CD8-positive, alpha-beta memory T cell (primary cell): Measurements from ENCODE around the gene SAE1. TPM values are rescaled to one million over a fixed set of nuclear protein-coding genes. Genes with fewer than 3 reads are reported as not detected.
"Not testable (repeated sequence)": the region's sequence is repeated elsewhere in the genome, so short reads cannot be mapped to it uniquely, and the experiment has no call there.

Experiments used
- CTCF ChIA-PET: fragments of 350-600 bp; sonication (Branson Sonifier 250); formaldehyde crosslinking; loops from one replicate; lab custom pipeline; 2021; ENCODE audit warnings: antibody characterized with exemption; lab: Charles Lee
- POLR2A ChIA-PET: fragments of 350-600 bp; sonication (Branson Sonifier 250); formaldehyde crosslinking; loops from one replicate; lab custom pipeline; 2021; ENCODE audit warnings: antibody characterized with exemption; lab: Charles Lee
- DNase-seq, 5 donors: peaks; one replicate each; pipeline versions ENCODE4 v3.0.0 to v3.0.0-alpha.2; 2020 to 2022; ENCODE audit warnings: mixed read lengths in 1 of 5
- H3K27ac ChIP-seq: one replicate; pipeline ENCODE4 v1.7.0; 2013; ENCODE audit warnings: low read depth, mild to moderate bottlenecking, low read length, moderate library complexity
- H3K27me3 ChIP-seq: 2 replicates; pipeline ENCODE4 v1.7.0; 2013; ENCODE audit warnings: low read length, mild to moderate bottlenecking; ENCODE audit not compliant: insufficient read depth, poor library complexity, severe bottlenecking
- H3K36me3 ChIP-seq: 2 replicates; pipeline ENCODE4 v1.7.0; 2013; ENCODE audit warnings: mild to moderate bottlenecking, low read length, moderate library complexity; ENCODE audit not compliant: insufficient read depth
- H3K4me1 ChIP-seq: 2 replicates; pipeline ENCODE4 v1.7.0; 2013; ENCODE audit warnings: mild to moderate bottlenecking, low read length, moderate library complexity; ENCODE audit not compliant: insufficient read depth
- H3K4me3 ChIP-seq: 2 replicates; pipeline ENCODE4 v1.7.0; 2013; ENCODE audit warnings: mild to moderate bottlenecking, low read length
- H3K9me3 ChIP-seq: 2 replicates; pipeline ENCODE4 v1.7.0; 2013; ENCODE audit warnings: mild to moderate bottlenecking, low read length
- H3K27ac Mint-ChIP-seq, 8 donors: one replicate each; pipeline ENCODE4 v1.8.0; 2020 to 2021; ENCODE audit warnings: mixed read lengths in 8 of 8, mild to moderate bottlenecking in 6 of 8, inconsistent platforms in 3 of 8, moderate library complexity in 3 of 8
- H3K27me3 Mint-ChIP-seq, 2 donors: one replicate each; pipeline ENCODE4 v1.8.0; 2020 to 2021; ENCODE audit warnings: mixed read lengths in 2 of 2, mild to moderate bottlenecking in 1 of 2, moderate library complexity in 1 of 2
- H3K36me3 Mint-ChIP-seq, 3 donors: one replicate each; pipeline ENCODE4 v1.8.0; 2020 to 2021; ENCODE audit warnings: mixed read lengths in 3 of 3, inconsistent platforms in 1 of 3, mild to moderate bottlenecking in 1 of 3
- H3K4me1 Mint-ChIP-seq, 3 donors: one replicate each; pipeline ENCODE4 v1.8.0; 2020 to 2021; ENCODE audit warnings: mixed read lengths in 3 of 3, inconsistent platforms in 1 of 3, mild to moderate bottlenecking in 1 of 3
- H3K4me3 Mint-ChIP-seq, 7 donors: one replicate each; pipeline ENCODE4 v1.8.0; 2020 to 2021; ENCODE audit warnings: mixed read lengths in 7 of 7, mild to moderate bottlenecking in 6 of 7, moderate library complexity in 4 of 7, inconsistent platforms in 2 of 7
- H3K9me3 Mint-ChIP-seq, 5 donors: one replicate each; pipeline ENCODE4 v1.8.0; 2020 to 2022; ENCODE audit warnings: mixed read lengths in 5 of 5, mild to moderate bottlenecking in 3 of 5, moderate library complexity in 2 of 5, inconsistent platforms in 1 of 5
- polyA plus RNA-seq: library from polyadenylated mRNA; unstranded; fragments of 300-500 nt; fragmentation: Illumina TruSeq; gene quantifications from one replicate; pipeline ENCODE4 v1.2.3, GENCODE V29; 2021
- total RNA-seq, 2 experiments: library from RNA; stranded (reverse); gene quantifications; one replicate each; pipeline ENCODE4 v1.2.3, GENCODE V29; 2021

Gene SAE1
- total and polyA plus RNA-seq, 3 experiments from 2014 or later = 107 to 172 (median 167) TPM

- Mint-ChIP-seq H3K27ac (peak overlapping the region in 7 of 8 donors; percentile 44 to 93 (median 92)), H3K27me3 (peaks cover 0 to 1% of the 10 kb centered on the region in 2 donors), H3K4me3 (peak overlapping the region; percentile 57 to 89 (median 77)), H3K9me3 (no peaks in the 10 kb centered on the region), H3K36me3 (no peaks in the 10 kb centered on the region), H3K4me1 (peaks cover 12 to 33% (median 32%) of the 10 kb centered on the region in 3 donors)
- ChIA-PET CTCF (interaction anchor here (1.1 to 10.5 kb wide), 14 partner anchors 10 to 196 kb away, joined by 4 to 342 read pairs (median 22); partner anchors contain the start of genes CCDC9 and ZC3H4), POLR2A (interaction anchor here (0.9 to 2.5 kb wide), 12 partner anchors 11 to 131 kb away, joined by 3 to 77 read pairs (median 14); partner anchors contain the start of genes CCDC9, INAFM1 and ZC3H4)
- peak overlapping the region; percentile 64 for H3K4me3 ChIP-seq
- DNase-seq = no peak
- H3K4me1 ChIP-seq = peaks cover 46% of the 10 kb centered on the region
- peak overlapping the region; percentile 63 for H3K27ac ChIP-seq
- no peaks in the 10 kb centered on the region for H3K9me3 ChIP-seq
- no peaks in the 10 kb centered on the region for H3K27me3 ChIP-seq
- H3K36me3 ChIP-seq = no peaks in the 10 kb centered on the region
Observed at GRCh38 chr19:47243364-47243775, 112.7 kb downstream of the SAE1 start.

GRCh38 chr19:47243776-47244547 is 113.3 kb downstream of the SAE1 start:
- peak overlapping the region; percentile 64 for H3K4me3 ChIP-seq
- ChIA-PET CTCF (interaction anchor here (0.7 to 10.5 kb wide), 42 partner anchors 10 to 393 kb away, joined by 3 to 342 read pairs (median 5); partner anchors contain the start of genes AP2S1, CCDC9, DHX34 and INAFM1), POLR2A (interaction anchor here (0.5 to 2.5 kb wide), 24 partner anchors 10 to 1279 kb away, joined by 3 to 77 read pairs (median 6); partner anchors contain the start of genes CCDC9, INAFM1, SAE1 and ZC3H4)
- peaks cover 9 to 29% (median 29%) of the 10 kb centered on the region in 3 donors for H3K4me1 Mint-ChIP-seq
- H3K27ac Mint-ChIP-seq = peak overlapping the region in 7 of 8 donors; percentile 44 to 93 (median 92)
- H3K4me1 ChIP-seq = peaks cover 43% of the 10 kb centered on the region
- H3K27ac ChIP-seq = peak overlapping the region; percentile 63
- H3K36me3 ChIP-seq = no peaks in the 10 kb centered on the region
- no peaks in the 10 kb centered on the region for H3K9me3 Mint-ChIP-seq
- DNase-seq = peak; percentile 83 to 91 (median 88)
- no peaks in the 10 kb centered on the region for H3K9me3 ChIP-seq
- H3K27me3 ChIP-seq = no peaks in the 10 kb centered on the region
- H3K27me3 Mint-ChIP-seq = peaks cover 0 to 1% of the 10 kb centered on the region in 2 donors
- H3K36me3 Mint-ChIP-seq = no peaks in the 10 kb centered on the region
- peak overlapping the region; percentile 57 to 89 (median 77) for H3K4me3 Mint-ChIP-seq

- Histone ChIP-seq H3K4me1 (peaks cover 15% of the 10 kb centered on the region), H3K36me3 (no peaks in the 10 kb centered on the region), H3K27me3 (no peaks in the 10 kb centered on the region), H3K27ac (no peak overlapping the region), H3K4me3 (no peak overlapping the region), H3K9me3 (no peaks in the 10 kb centered on the region)
- peak overlapping the region in 3 of 8 donors; percentile 35 to 78 (median 58) for H3K27ac Mint-ChIP-seq
- peak overlapping the region in 1 of 7 donors; percentile 38 for H3K4me3 Mint-ChIP-seq
- H3K27me3 Mint-ChIP-seq = peaks cover 0 to 1% of the 10 kb centered on the region in 2 donors
- DNase-seq = peak; percentile 61 to 79 (median 71)
- H3K9me3 Mint-ChIP-seq = no peaks in the 10 kb centered on the region
- ChIA-PET POLR2A (interaction anchor here (1.3 to 2.1 kb wide), 2 partner anchors 9 to 21 kb away, joined by 3 to 9 read pairs; partner anchors contain the start of gene CCDC9), CTCF (interaction anchor here (0.7 to 10.5 kb wide), 29 partner anchors 8 to 222 kb away, joined by 3 to 342 read pairs (median 5); partner anchors contain the start of genes CCDC9, INAFM1 and SAE1)
- peaks cover 5 to 23% (median 16%) of the 10 kb centered on the region in 3 donors for H3K4me1 Mint-ChIP-seq
- H3K36me3 Mint-ChIP-seq = no peaks in the 10 kb centered on the region
Observed at GRCh38 chr19:47247308-47247990, 116.8 kb downstream of the SAE1 start.

- H3K27ac Mint-ChIP-seq = peak overlapping the region in 2 of 8 donors; percentile 11 to 94
- H3K9me3 ChIP-seq, H3K9me3 Mint-ChIP-seq, POLR2A ChIA-PET, H3K27ac ChIP-seq, H3K4me3 ChIP-seq, DNase-seq, H3K27me3 ChIP-seq, H3K36me3 ChIP-seq, H3K27me3 Mint-ChIP-seq: not testable (repeated sequence)
- peak overlapping the region in 1 of 7 donors; percentile 78 for H3K4me3 Mint-ChIP-seq
- peaks cover 12% of the 10 kb centered on the region for H3K4me1 ChIP-seq
- H3K36me3 Mint-ChIP-seq = peaks cover 0 to 12% (median 3%) of the 10 kb centered on the region in 3 donors
- CTCF ChIA-PET = interaction anchor here (0.7 to 2.9 kb wide), 3 partner anchors 9 to 103 kb away, joined by 3 to 24 read pairs (median 3); no protein-coding TSS in a partner anchor
- H3K4me1 Mint-ChIP-seq = peaks cover 13 to 22% (median 17%) of the 10 kb centered on the region in 3 donors
Observed at GRCh38 chr19:47253016-47253415, 122.4 kb downstream of the SAE1 start.

GRCh38 chr19:47253467-47253881 is 122.8 kb downstream of the SAE1 start:
- ChIA-PET POLR2A (interaction anchor here (1.2 kb wide), 1 partner anchor 10 kb away, joined by 3 read pairs; no protein-coding TSS in a partner anchor), CTCF (interaction anchor here (0.7 to 2.9 kb wide), 3 partner anchors 9 to 104 kb away, joined by 3 to 24 read pairs (median 3); no protein-coding TSS in a partner anchor)
- Histone ChIP-seq H3K9me3 (no peaks in the 10 kb centered on the region), H3K27ac (no peak overlapping the region), H3K27me3 (no peaks in the 10 kb centered on the region), H3K36me3 (peaks cover 2% of the 10 kb centered on the region), H3K4me3 (no peak overlapping the region), H3K4me1 (peaks cover 17% of the 10 kb centered on the region)
- H3K9me3 Mint-ChIP-seq = no peaks in the 10 kb centered on the region
- H3K27ac Mint-ChIP-seq = peak overlapping the region in 3 of 8 donors; percentile 11 to 94 (median 32)
- peaks cover 0 to 16% (median 3%) of the 10 kb centered on the region in 3 donors for H3K36me3 Mint-ChIP-seq
- peaks cover 0 to 1% of the 10 kb centered on the region in 2 donors for H3K27me3 Mint-ChIP-seq
- peaks cover 17 to 26% (median 20%) of the 10 kb centered on the region in 3 donors for H3K4me1 Mint-ChIP-seq
- no peak for DNase-seq
- H3K4me3 Mint-ChIP-seq = peak overlapping the region in 1 of 7 donors; percentile 78

GRCh38 chr19:47253970-47254369 is 123.3 kb downstream of the SAE1 start:
- H3K4me3 ChIP-seq = no peak overlapping the region
- peaks cover 0 to 1% of the 10 kb centered on the region in 2 donors for H3K27me3 Mint-ChIP-seq
- H3K36me3 Mint-ChIP-seq = peaks cover 0 to 20% (median 7%) of the 10 kb centered on the region in 3 donors
- H3K36me3 ChIP-seq = peaks cover 7% of the 10 kb centered on the region
- peak overlapping the region; percentile 11 to 94 (median 59) for H3K27ac Mint-ChIP-seq
- ChIA-PET CTCF (interaction anchor here (0.7 to 2.9 kb wide), 3 partner anchors 10 to 104 kb away, joined by 3 to 24 read pairs (median 3); no protein-coding TSS in a partner anchor), POLR2A (interaction anchor here (1.2 kb wide), 1 partner anchor 11 kb away, joined by 3 read pairs; no protein-coding TSS in a partner anchor)
- DNase-seq = no peak
- peaks cover 22 to 31% (median 25%) of the 10 kb centered on the region in 3 donors for H3K4me1 Mint-ChIP-seq
- peak overlapping the region in 2 of 7 donors; percentile 3 to 78 for H3K4me3 Mint-ChIP-seq
- H3K9me3 Mint-ChIP-seq = no peaks in the 10 kb centered on the region
- H3K27me3 ChIP-seq = no peaks in the 10 kb centered on the region
- H3K4me1 ChIP-seq = peaks cover 22% of the 10 kb centered on the region
- H3K27ac ChIP-seq = no peak overlapping the region
- H3K9me3 ChIP-seq = no peaks in the 10 kb centered on the region
